K562 (cell line): ENCODE data around the gene GOLGA6B. TPM values are rescaled to one million over a fixed set of nuclear protein-coding genes. Genes with fewer than 3 reads are reported as not detected.

Experiments used
- ATAC-seq: fragments of 200-7000 bp; cut with Tn5 transposase; 3 replicates; pipeline ENCODE4 v1.9.1; 2020; ENCODE audit warnings: moderate library complexity
- BruUV-seq: library from RNA; stranded (reverse); fragments of 400-500 nt; replicated peaks from 2 replicates; lab custom pipeline; 2021; lab: Mats Ljungman, UMichigan
- CTCF ChIA-PET: fragments of 300-600 bp; formaldehyde crosslinking; extraction: SDS; loops from one replicate; lab custom pipeline; 2021; ENCODE audit warnings: low intra/inter-chr PET ratio; lab: Yijun Ruan, JAX
- POLR2A ChIA-PET: fragments of 300-600, 350-650 bp; sonication (Branson Sonifier 250); formaldehyde crosslinking; extraction: SDS; loops from one replicate; lab custom pipeline; 2021; ENCODE audit warnings: antibody characterized with exemption, inconsistent platforms; lab: Yijun Ruan, JAX
- DNase-seq, 4 experiments: peaks; one replicate each; pipeline versions ENCODE4 v3.0.0 to v3.0.0-alpha.2; 2011 to 2018; ENCODE audit warnings: low spot score in 3 of 4, mixed read lengths in 3 of 4; ENCODE audit errors: extremely low read depth in 1 of 4
- FAIRE-seq: peaks from 2 replicates; lab custom pipeline; 2011; peaks lifted over from hg19 to GRCh38; lab: Jason Lieb, UNC
- H2AFZ ChIP-seq: 2 replicates; pipeline ENCODE4 v1.6.0; 2011; ENCODE audit warnings: low read depth, low read length, control low read depth, inconsistent platforms
- H3K27ac ChIP-seq: fragments of 200-600 bp; 3 replicates; pipeline ENCODE4 v1.8.0; 2011; ENCODE audit warnings: low read depth, mild to moderate bottlenecking, control low read depth, inconsistent platforms, low read length, moderate library complexity, mixed read lengths; ENCODE audit errors: extremely low read depth
- H3K27me3 ChIP-seq, 2 experiments: fragments of 300-600 bp in 1 of 2; 2 replicates in 1 of 2; 3 replicates in 1 of 2; pipeline versions ENCODE4 v1.6.0 to v1.8.0; 2011; ENCODE audit warnings: inconsistent platforms in 2 of 2, low read length in 2 of 2, mild to moderate bottlenecking in 1 of 2, mixed read lengths in 1 of 2, moderate library complexity in 1 of 2; ENCODE audit not compliant: control insufficient read depth in 2 of 2, insufficient read depth in 2 of 2
- H3K36me3 ChIP-seq: fragments of 300-600 bp; 3 replicates; pipeline ENCODE4 v1.8.0; 2011; ENCODE audit warnings: mild to moderate bottlenecking, low read length, inconsistent platforms; ENCODE audit not compliant: control insufficient read depth, insufficient read depth
- H3K4me1 ChIP-seq, 2 experiments: fragments of 200-600 bp in 1 of 2; replicated peaks in 1 of 2; 2 replicates in 1 of 2; 3 replicates in 1 of 2; pipeline versions ENCODE4 v1.5.1 to v1.8.0; 2011; ENCODE audit warnings: inconsistent platforms in 2 of 2, low read length in 2 of 2, mild to moderate bottlenecking in 1 of 2, mixed read lengths in 1 of 2, moderate library complexity in 1 of 2; ENCODE audit not compliant: control insufficient read depth in 2 of 2, insufficient read depth in 2 of 2
- H3K4me2 ChIP-seq: 2 replicates; pipeline ENCODE4 v1.6.1; 2011; ENCODE audit warnings: low read length, control low read depth, inconsistent platforms, mixed read lengths; ENCODE audit not compliant: insufficient read depth
- H3K4me3 ChIP-seq: fragments of 200-600 bp; sonication (generic), shearing (Covaris generic); 2 replicates; pipeline ENCODE4 v1.5.1; 2016; ENCODE audit warnings: control low read depth, inconsistent platforms
- H3K79me2 ChIP-seq: fragments of 200-600 bp; 3 replicates; pipeline ENCODE4 v1.8.0; 2011; ENCODE audit warnings: low read length, inconsistent platforms; ENCODE audit not compliant: control insufficient read depth, insufficient read depth
- H3K9ac ChIP-seq, 2 experiments: 2 replicates each; pipeline versions ENCODE4 v1.6.0 to v1.6.1; 2011; ENCODE audit warnings: low read depth in 2 of 2, low read length in 2 of 2, control low read depth in 1 of 2, inconsistent platforms in 1 of 2, mild to moderate bottlenecking in 1 of 2, mixed read lengths in 1 of 2; ENCODE audit not compliant: insufficient read depth in 1 of 2
- H3K9me1 ChIP-seq: one replicate; pipeline ENCODE4 v1.6.0; 2011; ENCODE audit warnings: inconsistent platforms, mild to moderate bottlenecking, low read length, moderate library complexity; ENCODE audit not compliant: control insufficient read depth, insufficient read depth
- H3K9me3 ChIP-seq: replicated peaks from 2 replicates; pipeline ENCODE4 v1.5.1; 2011; ENCODE audit warnings: low read depth, low read length, inconsistent platforms; ENCODE audit not compliant: control insufficient read depth, insufficient read depth
- H4K20me1 ChIP-seq: replicated peaks from 2 replicates; pipeline ENCODE4 v1.6.1; 2011; ENCODE audit warnings: low read length, inconsistent platforms, mixed read lengths; ENCODE audit not compliant: control insufficient read depth, insufficient read depth
- ARNT ChIP-seq, 2 experiments: fragments of 450-650 bp; IDR thresholded peaks; 2 replicates each; pipeline ENCODE4 v1.6.1; 2016; ENCODE audit warnings: mild to moderate bottlenecking in 1 of 2
- DPF2 ChIP-seq: fragments of 450-650 bp; IDR thresholded peaks from 2 replicates; pipeline ENCODE4 v1.6.1; 2016
- EGR1 ChIP-seq: fragments of 450-650 bp; conservative IDR thresholded peaks from 2 replicates; pipeline ENCODE4 v1.6.1; 2017; ENCODE audit warnings: mild to moderate bottlenecking
- ELF2 ChIP-seq: fragments of 250-450 bp; sonication (Bioruptor Pico); IDR thresholded peaks from 2 replicates; pipeline ENCODE4 v1.5.0; 2021; ENCODE audit warnings: mild to moderate bottlenecking
- HOXB6 ChIP-seq: fragments of 250-450 bp; sonication (Bioruptor Pico); IDR thresholded peaks from 2 replicates; pipeline ENCODE4 v1.5.1; 2022; ENCODE audit warnings: mild to moderate bottlenecking, borderline replicate concordance
- NCOA2 ChIP-seq, 2 experiments: fragments of 450-650 bp; IDR thresholded peaks; 2 replicates each; pipeline ENCODE4 v1.6.1; 2018; ENCODE audit warnings: mild to moderate bottlenecking in 2 of 2, moderate library complexity in 1 of 2; ENCODE audit not compliant: partially characterized antibody in 2 of 2
- NFE2 ChIP-seq: IDR thresholded peaks from 2 replicates; pipeline ENCODE4 v1.6.1; 2014; ENCODE audit warnings: antibody characterized with exemption, low read depth
- NFIX ChIP-seq: fragments of 250-450 bp; sonication (Bioruptor Pico); IDR thresholded peaks from 2 replicates; pipeline ENCODE4 v1.4.0; 2020; ENCODE audit warnings: low read depth, mild to moderate bottlenecking, moderate library complexity
- NRF1 ChIP-seq, 2 experiments: fragments of 450-650 bp; IDR thresholded peaks in 1 of 2; conservative IDR thresholded peaks in 1 of 2; 2 replicates each; pipeline ENCODE4 v1.6.1; 2014; ENCODE audit warnings: mild to moderate bottlenecking in 2 of 2
- RAD51 ChIP-seq: fragments of 450-650 bp; IDR thresholded peaks from 2 replicates; pipeline ENCODE4 v1.7.1; 2016; ENCODE audit warnings: low read depth, mild to moderate bottlenecking, borderline replicate concordance
- RFX5 ChIP-seq: IDR thresholded peaks from 2 replicates; pipeline ENCODE4 v1.6.1; 2011; ENCODE audit warnings: low read depth, mild to moderate bottlenecking, improper control_type of control experiment, low read length
- RHOXF2B ChIP-seq: fragments of 250-450 bp; sonication (Bioruptor Pico); conservative IDR thresholded peaks from 2 replicates; pipeline ENCODE4 v1.5.1; 2021
- TEAD1 ChIP-seq, 2 experiments: fragments of 450-650 bp in 1 of 2; sonication (generic) in 1 of 2; formaldehyde crosslinking; IDR thresholded peaks; 2 replicates each; pipeline versions ENCODE4 v1.4.0 to v1.8.0; 2020 to 2022; ENCODE audit warnings: mild to moderate bottlenecking in 2 of 2, missing genetic modification reagents in 1 of 2
- ZNF253 ChIP-seq: fragments of 250-450 bp; sonication (Bioruptor Pico); conservative IDR thresholded peaks from 2 replicates; pipeline ENCODE4 v1.6.1; 2021; ENCODE audit warnings: mild to moderate bottlenecking
- ZNF316 ChIP-seq: fragments of 450-650 bp; IDR thresholded peaks from 2 replicates; pipeline ENCODE4 v1.6.1; 2016
- WGBS: fragments of 100-300 bp; shearing (Covaris generic); methylation state at CpG from one replicate; pipeline ENCODE4 v1.1.6; 2016; ENCODE audit warnings: low coverage, mixed read lengths; ENCODE audit not compliant: insufficient coverage; ENCODE audit errors: missing lambda C conversion rate; 5-methylcytosine and 5-hydroxymethylcytosine counted together
- in situ Hi-C: fragments of 300-500 bp; cut with MboI; formaldehyde crosslinking; loops from 4 replicates; pipeline ENCODE4 v1.15.0; 2018; ENCODE audit warnings: inconsistent platforms, mixed read lengths
- intact Hi-C: fragments of 100-400 bp; cut with micrococcal nuclease; formaldehyde crosslinking; loops from 2 replicates; pipeline ENCODE4 v1.14.2; 2022
- polyA plus RNA-seq, 8 experiments: library from polyadenylated mRNA; depleted of rRNA in 4 of 8; stranded (reverse) in 5 of 8; unstranded in 3 of 8; fragments of >200 nt; fragmentation: Nextera tagmentation in 2 of 8; fragmentation: Illumina TruSeq in 1 of 8; extraction: Ambion mirVana in 2 of 8; extraction: Trizol in 1 of 8; gene quantifications; 2 replicates each; pipeline versions ENCODE4 v1.2.1 to v1.2.3, GENCODE V29; 2011 to 2014; ENCODE audit warnings: inconsistent platforms in 1 of 8, missing spikeins in 1 of 8
- total RNA-seq, 7 experiments: library from RNA; depleted of rRNA in 6 of 7; stranded (reverse); fragments of >200 nt in 6 of 7; fragmentation: Illumina TruSeq in 2 of 7; extraction: Trizol in 2 of 7; gene quantifications; 2 replicates each; pipeline versions ENCODE4 v1.2.1 to v1.2.3, GENCODE V29; 2011 to 2021; ENCODE audit warnings: low replicate concordance in 1 of 7
- TF ChIP-seq, protein P1 (sequence below), 2 experiments: fragments of 450-650 bp in 1 of 2; sonication (generic) in 1 of 2; formaldehyde crosslinking in 1 of 2; IDR thresholded peaks in 1 of 2; conservative IDR thresholded peaks in 1 of 2; 2 replicates each; pipeline versions ENCODE4 v1.6.1 to v1.8.1; 2016 to 2023; ENCODE audit warnings: mild to moderate bottlenecking in 2 of 2, moderate library complexity in 2 of 2, inconsistent platforms in 1 of 2, missing genetic modification reagents in 1 of 2

Gene GOLGA6B
- total and polyA plus RNA-seq, 9 of the 15 experiments (the other 6 are each of a cell fraction or from before 2014, with no cell fraction given) = not detected

DNA sequence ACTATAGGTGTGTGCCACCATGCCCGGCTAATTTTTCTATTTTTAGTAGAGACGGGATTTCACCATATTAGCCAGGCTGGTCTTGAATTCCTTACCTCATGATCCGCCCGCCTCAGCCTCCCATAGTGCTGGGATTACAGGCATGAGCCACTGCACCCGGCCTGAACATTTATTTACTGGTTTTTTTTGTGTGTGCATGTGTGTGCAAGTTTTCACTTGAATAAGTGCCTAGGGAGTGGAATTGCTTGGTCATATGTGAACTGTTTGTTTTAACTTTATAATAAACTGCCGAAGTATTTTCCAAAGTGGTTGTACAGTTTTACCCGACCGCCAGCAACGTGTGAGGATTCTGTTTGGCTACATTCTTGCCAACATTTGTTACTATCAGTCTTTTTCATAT, 45.6 kb downstream of the GOLGA6B start (continued):
- no peak for TF ChIP-seq TEAD1 (CRISPR knock-in tag; IDR thresholded peaks at IDR 0.05)
- TF ChIP-seq ZNF253 = no peak
- TF ChIP-seq RFX5 = no peak
- TF ChIP-seq RHOXF2B (CRISPR knock-in tag) = no peak
- TF ChIP-seq ELF2 = no peak
- TF ChIP-seq NFIX (CRISPR knock-in tag) = no peak
- no peak for TF ChIP-seq ARNT (IDR thresholded peaks at IDR 0.05)
- no peak for TF ChIP-seq HOXB6 (CRISPR knock-in tag)
- TF ChIP-seq, all 486 proteins: peak for 0

DNA sequence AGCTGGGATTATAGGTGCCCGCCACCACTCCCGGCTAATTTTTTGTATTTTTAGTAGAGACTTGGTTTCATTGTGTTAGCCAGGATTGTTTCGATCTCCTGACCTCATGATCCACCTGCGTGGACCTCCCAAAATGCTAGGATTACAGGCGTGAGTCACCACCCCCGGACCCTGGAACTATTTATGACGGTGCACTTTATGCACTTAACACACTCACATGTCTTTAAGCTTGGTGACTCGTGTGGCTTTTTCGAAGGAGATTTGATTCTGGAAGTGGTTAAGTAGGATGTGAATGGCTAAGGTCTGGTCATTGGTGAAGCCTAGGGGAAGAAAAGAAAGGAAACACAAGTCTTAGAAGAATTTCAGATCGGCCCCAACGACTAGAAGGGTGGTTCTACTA, 51.8 kb downstream of the GOLGA6B start:
- DNase-seq = peak in 2 of 4 experiments; percentile 17 to 24
- in situ Hi-C loops = no loop called here
- TF ChIP-seq ZNF316 = peak; percentile 44; the same call in 1 of the 2 replicates
- no peak for TF ChIP-seq NCOA2 (IDR thresholded peaks at IDR 0.05; ENCODE audit: partially characterized antibody in 2 of 2)
- TF ChIP-seq DPF2 = 0 out of 2 replicates have a peak, but pooled peaks have one; percentile 14
- no peak for TF ChIP-seq NRF1 (conservative IDR thresholded peaks at IDR 0.05 in 1 of 2, IDR thresholded peaks at IDR 0.05 in 1 of 2)
- TF ChIP-seq RAD51 = no peak
- TF ChIP-seq EGR1 = peak; percentile 27; the same call in 1 of the 2 replicates
- TF ChIP-seq, protein P1, sequence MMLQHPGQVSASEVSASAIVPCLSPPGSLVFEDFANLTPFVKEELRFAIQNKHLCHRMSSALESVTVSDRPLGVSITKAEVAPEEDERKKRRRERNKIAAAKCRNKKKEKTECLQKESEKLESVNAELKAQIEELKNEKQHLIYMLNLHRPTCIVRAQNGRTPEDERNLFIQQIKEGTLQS (IDR thresholded peaks at IDR 0.05) = peak; percentile 56
- TF ChIP-seq, protein P1 (CRISPR knock-in tag; conservative IDR thresholded peaks at IDR 0.05) = no peak
- 0 out of 2 replicates have a peak, but pooled peaks have one; percentile 32 for TF ChIP-seq NFE2
- ChIA-PET POLR2A (no interaction called here), CTCF (no interaction called here)
- Histone ChIP-seq H3K27me3 (no peaks in the 10 kb centered on the region), H3K9me3 (no peaks in the 10 kb centered on the region), H3K79me2 (peaks cover 2% of the 10 kb centered on the region; the same call in 2 of the 3 replicates), H3K4me2 (no peak overlapping the region), H3K4me1 (peaks cover 0 to 2% of the 10 kb centered on the region in 2 experiments; a peak in 1 of 5 replicates), H4K20me1 (no peaks in the 10 kb centered on the region), H3K27ac (no peak overlapping the region), H3K4me3 (no peak overlapping the region), H3K9me1 (no peaks in the 10 kb centered on the region), H2AFZ (no peak overlapping the region), H3K9ac (no peak overlapping the region), H3K36me3 (no peaks in the 10 kb centered on the region)
- FAIRE-seq = no peak
- ATAC-seq = peak; percentile 50; the same call in 2 of the 3 replicates
- 53% methylated on average over 11 of the region's 11 CpGs for WGBS
- intact Hi-C loops = no loop called here
- BruUV-seq = no TSS peak
